PC-9 (cell line): ENCODE data around the gene PTCD2. TPM values are rescaled to one million over a fixed set of nuclear protein-coding genes. Genes with fewer than 3 reads are reported as not detected.

Source experiments
- BruUV-seq: library from RNA; stranded (reverse); fragments of 400-500 nt; replicated peaks from 2 replicates; lab custom pipeline; 2021; lab: Mats Ljungman, UMichigan
- CTCF ChIA-PET: fragments of 300-600 bp; sonication (Branson Sonifier 250); formaldehyde crosslinking; loops from one replicate; lab custom pipeline; 2022; ENCODE audit warnings: antibody characterized with exemption; lab: Charles Lee
- POLR2A ChIA-PET: fragments of 300-600 bp; sonication (Branson Sonifier 250); formaldehyde crosslinking; loops from one replicate; lab custom pipeline; 2022; ENCODE audit warnings: antibody characterized with exemption; ENCODE audit not compliant: unreplicated experiment; lab: Charles Lee
- DNase-seq, 2 experiments: peaks; one replicate each; pipeline versions ENCODE4 v3.0.0 to v3.0.0-alpha.2; 2015 to 2022; ENCODE audit warnings: mixed read lengths in 1 of 2
- H2AFZ ChIP-seq: fragments of 200-600 bp; sonication (generic); 2 replicates; pipeline ENCODE4 v1.8.1; 2017; ENCODE audit warnings: antibody characterized with exemption
- H3F3A ChIP-seq: fragments of 200-600 bp; sonication (generic); 2 replicates; pipeline ENCODE4 v1.8.1; 2017; ENCODE audit warnings: antibody characterized with exemption, mild to moderate bottlenecking, low read depth; ENCODE audit not compliant: insufficient read depth
- H3K27ac ChIP-seq: fragments of 200-600 bp; sonication (generic); 2 replicates; pipeline ENCODE4 v1.6.1; 2016; ENCODE audit warnings: mixed run types
- H3K27me3 ChIP-seq: fragments of 200-600 bp; sonication (generic); 2 replicates; pipeline ENCODE4 v1.6.1; 2016; ENCODE audit warnings: low read depth, mixed run types; ENCODE audit not compliant: insufficient read depth
- H3K36me3 ChIP-seq: fragments of 200-600 bp; sonication (generic); 2 replicates; pipeline ENCODE4 v1.6.1; 2016; ENCODE audit warnings: low read depth, mixed run types
- H3K4me1 ChIP-seq: fragments of 200-600 bp; sonication (generic); replicated peaks from 2 replicates; pipeline ENCODE4 v1.6.1; 2016; ENCODE audit warnings: mixed run types; ENCODE audit not compliant: insufficient read depth
- H3K4me2 ChIP-seq: fragments of 200-600 bp; sonication (generic); 2 replicates; pipeline ENCODE4 v1.6.1; 2017; ENCODE audit warnings: mixed run types
- H3K4me3 ChIP-seq: fragments of 200-600 bp; sonication (generic); 2 replicates; pipeline ENCODE4 v1.6.1; 2016; ENCODE audit warnings: mixed run types
- H3K79me2 ChIP-seq: fragments of 200-600 bp; sonication (generic); 2 replicates; pipeline ENCODE4 v1.6.1; 2017; ENCODE audit warnings: low read depth, mixed run types
- H3K9me2 ChIP-seq: fragments of 200-600 bp; sonication (generic); 2 replicates; pipeline ENCODE4 v1.8.1; 2017; ENCODE audit warnings: mild to moderate bottlenecking; ENCODE audit not compliant: insufficient read depth
- H3K9me3 ChIP-seq: fragments of 200-600 bp; sonication (generic); 2 replicates; pipeline ENCODE4 v1.8.1; 2016; ENCODE audit warnings: low read depth; ENCODE audit not compliant: insufficient read depth
- H4K20me1 ChIP-seq: fragments of 200-600 bp; sonication (generic); 2 replicates; pipeline ENCODE4 v1.8.1; 2017; ENCODE audit not compliant: insufficient read depth
- EZH2 ChIP-seq: fragments of 200-600 bp; sonication (generic); IDR thresholded peaks from 2 replicates; pipeline ENCODE4 v1.8.0; 2017; ENCODE audit warnings: antibody characterized with exemption, low read depth
- intact Hi-C: fragments of 100-400 bp; cut with micrococcal nuclease; formaldehyde crosslinking; loops from one replicate; pipeline ENCODE4 v1.10.0; 2022; ENCODE audit not compliant: unreplicated experiment
- total RNA-seq: library from RNA; stranded (reverse); gene quantifications from 2 replicates; pipeline ENCODE4 v1.2.3, GENCODE V29; 2021
- TF ChIP-seq, protein P1 (sequence below): fragments of 200-600 bp; sonication (generic); conservative IDR thresholded peaks from 2 replicates; pipeline ENCODE4 v1.6.1; 2017; ENCODE audit warnings: mixed run types, antibody characterized with exemption, mild to moderate bottlenecking, moderate library complexity

PTCD2 gene
- total RNA-seq, 1 experiment from 2014 or later, result 15.5 TPM

DNA sequence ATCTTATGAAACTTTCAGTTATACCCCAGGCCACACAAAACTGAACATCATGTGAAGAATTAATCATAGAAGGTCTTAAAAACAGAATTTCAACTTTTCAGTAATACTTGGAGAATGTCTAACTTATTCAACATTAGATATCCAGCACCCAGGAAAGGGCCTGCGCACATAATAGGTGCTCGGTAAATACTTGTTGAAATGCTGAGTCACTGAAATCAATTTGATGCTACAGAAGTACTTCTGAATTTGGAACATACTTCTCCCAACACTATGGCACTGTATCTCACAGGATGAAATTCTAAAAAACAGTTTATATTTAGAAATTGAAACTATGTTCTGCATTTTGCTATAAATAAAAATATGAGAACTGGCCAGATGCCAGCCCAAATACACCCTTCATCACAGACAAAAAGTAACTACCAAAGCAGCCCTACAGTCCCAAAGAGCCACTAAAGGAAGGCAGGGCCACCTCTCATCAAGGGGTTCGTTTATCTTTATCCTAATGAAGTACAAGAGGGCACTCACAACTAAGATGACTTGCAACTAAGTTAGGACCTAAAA, 26.6 kb upstream of the PTCD2 start:
- TF ChIP-seq EZH2, result no peak
- TF ChIP-seq, protein P1, sequence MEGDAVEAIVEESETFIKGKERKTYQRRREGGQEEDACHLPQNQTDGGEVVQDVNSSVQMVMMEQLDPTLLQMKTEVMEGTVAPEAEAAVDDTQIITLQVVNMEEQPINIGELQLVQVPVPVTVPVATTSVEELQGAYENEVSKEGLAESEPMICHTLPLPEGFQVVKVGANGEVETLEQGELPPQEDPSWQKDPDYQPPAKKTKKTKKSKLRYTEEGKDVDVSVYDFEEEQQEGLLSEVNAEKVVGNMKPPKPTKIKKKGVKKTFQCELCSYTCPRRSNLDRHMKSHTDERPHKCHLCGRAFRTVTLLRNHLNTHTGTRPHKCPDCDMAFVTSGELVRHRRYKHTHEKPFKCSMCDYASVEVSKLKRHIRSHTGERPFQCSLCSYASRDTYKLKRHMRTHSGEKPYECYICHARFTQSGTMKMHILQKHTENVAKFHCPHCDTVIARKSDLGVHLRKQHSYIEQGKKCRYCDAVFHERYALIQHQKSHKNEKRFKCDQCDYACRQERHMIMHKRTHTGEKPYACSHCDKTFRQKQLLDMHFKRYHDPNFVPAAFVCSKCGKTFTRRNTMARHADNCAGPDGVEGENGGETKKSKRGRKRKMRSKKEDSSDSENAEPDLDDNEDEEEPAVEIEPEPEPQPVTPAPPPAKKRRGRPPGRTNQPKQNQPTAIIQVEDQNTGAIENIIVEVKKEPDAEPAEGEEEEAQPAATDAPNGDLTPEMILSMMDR, result no peak
- Histone ChIP-seq H3K27ac (no peak overlapping the region), H3K4me1 (no peaks in the 10 kb centered on the region), H3K4me2 (no peak overlapping the region), H4K20me1 (no peaks in the 10 kb centered on the region), H3K79me2 (no peaks in the 10 kb centered on the region), H3K4me3 (no peak overlapping the region), H2AFZ (no peak overlapping the region), H3K27me3 (no peaks in the 10 kb centered on the region), H3K9me3 (no peaks in the 10 kb centered on the region), H3K9me2 (no peaks in the 10 kb centered on the region), H3K36me3 (0 out of 2 replicates have a peak, but pooled peaks cover 9% of the 10 kb centered on the region), H3F3A (no peaks in the 10 kb centered on the region)
- ChIA-PET POLR2A (no interaction called here), CTCF (no interaction called here)
- intact Hi-C loops, result no loop called here
- no peak for DNase-seq
- BruUV-seq, result no TSS peak

DNA sequence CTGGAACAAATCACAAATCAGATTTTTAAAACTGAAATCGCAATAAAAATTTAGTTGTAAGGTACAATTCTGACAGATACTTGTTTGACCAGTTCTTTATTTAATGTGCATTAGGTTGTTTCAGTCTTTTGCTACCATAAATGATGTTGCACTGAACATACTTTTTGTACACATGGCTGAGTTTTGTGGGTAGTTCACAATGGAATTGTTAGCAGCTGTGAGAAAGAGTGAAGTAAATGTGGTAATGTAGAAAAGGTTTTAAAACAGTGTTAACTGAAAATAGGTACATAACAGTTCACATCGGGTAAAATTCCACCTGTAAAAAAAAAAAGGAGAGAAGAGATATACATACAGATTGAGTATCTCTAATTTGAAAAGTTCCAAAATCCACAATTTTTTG, 25.7 kb upstream of the PTCD2 start:
- CTCF ChIA-PET, result no interaction called here
- no peak overlapping the region for H3K27ac ChIP-seq
- H3K79me2 ChIP-seq, result 0 out of 2 replicates have a peak, but pooled peaks cover 3% of the 10 kb centered on the region
- BruUV-seq, result no TSS peak
- H3K9me3 ChIP-seq, result no peaks in the 10 kb centered on the region
- H3K4me3 ChIP-seq, result no peak overlapping the region
- no peak overlapping the region for H3K4me2 ChIP-seq
- H4K20me1 ChIP-seq, result no peaks in the 10 kb centered on the region
- 0 out of 2 replicates have a peak, but pooled peaks cover 9% of the 10 kb centered on the region for H3K36me3 ChIP-seq
- no peaks in the 10 kb centered on the region for H3K27me3 ChIP-seq
- intact Hi-C loops, result no loop called here
- no peaks in the 10 kb centered on the region for H3K9me2 ChIP-seq
- no peaks in the 10 kb centered on the region for H3F3A ChIP-seq
- TF ChIP-seq EZH2, result no peak
- TF ChIP-seq, protein P1, result no peak
- H2AFZ ChIP-seq, result no peak overlapping the region
- POLR2A ChIA-PET, result no interaction called here
- DNase-seq, result no peak
- no peaks in the 10 kb centered on the region for H3K4me1 ChIP-seq

DNA sequence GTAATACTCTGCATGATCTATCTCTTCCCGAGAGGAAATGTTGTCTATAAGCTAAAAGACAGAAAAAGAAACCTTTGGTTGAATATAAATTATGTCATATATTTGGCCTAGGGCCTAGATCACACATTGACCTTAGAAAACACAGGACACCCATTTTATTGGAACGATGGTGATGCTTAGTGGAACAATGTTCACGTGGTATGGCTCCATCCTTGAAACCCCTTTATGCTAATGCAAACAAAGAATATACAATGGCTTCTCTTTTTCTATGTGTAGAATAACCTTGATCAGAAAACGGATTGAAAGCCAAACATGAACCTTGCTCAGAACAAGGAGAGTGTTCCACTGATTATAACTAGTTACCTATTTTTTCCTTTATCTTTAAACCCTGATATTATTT, 24.6 kb upstream of the PTCD2 start:
- TF ChIP-seq, protein P1, result no peak
- TF ChIP-seq EZH2, result no peak
- 0 out of 2 replicates have a peak, but pooled peaks cover 9% of the 10 kb centered on the region for H3K36me3 ChIP-seq
- BruUV-seq, result no TSS peak
- H3K9me3 ChIP-seq, result no peaks in the 10 kb centered on the region
- DNase-seq, result no peak
- CTCF ChIA-PET, result no interaction called here
- no peaks in the 10 kb centered on the region for H3K27me3 ChIP-seq
- H2AFZ ChIP-seq, result no peak overlapping the region
- H3K4me2 ChIP-seq, result no peak overlapping the region
- no peaks in the 10 kb centered on the region for H3K4me1 ChIP-seq
- H3K9me2 ChIP-seq, result no peaks in the 10 kb centered on the region
- H3K79me2 ChIP-seq, result 0 out of 2 replicates have a peak, but pooled peaks cover 10% of the 10 kb centered on the region
- no peak overlapping the region for H3K4me3 ChIP-seq
- no peaks in the 10 kb centered on the region for H3F3A ChIP-seq
- no peaks in the 10 kb centered on the region for H4K20me1 ChIP-seq
- POLR2A ChIA-PET, result no interaction called here
- no peak overlapping the region for H3K27ac ChIP-seq
- intact Hi-C loops, result no loop called here
